ENCODE measurements around the gene CD37. TPM values are rescaled to one million over a fixed set of nuclear protein-coding genes. Genes with fewer than 3 reads are reported as not detected.

The CD37 gene
- polyA plus RNA-seq, 1 of the 3 experiments (the other 2 are of a cell fraction) = not detected

DNA sequence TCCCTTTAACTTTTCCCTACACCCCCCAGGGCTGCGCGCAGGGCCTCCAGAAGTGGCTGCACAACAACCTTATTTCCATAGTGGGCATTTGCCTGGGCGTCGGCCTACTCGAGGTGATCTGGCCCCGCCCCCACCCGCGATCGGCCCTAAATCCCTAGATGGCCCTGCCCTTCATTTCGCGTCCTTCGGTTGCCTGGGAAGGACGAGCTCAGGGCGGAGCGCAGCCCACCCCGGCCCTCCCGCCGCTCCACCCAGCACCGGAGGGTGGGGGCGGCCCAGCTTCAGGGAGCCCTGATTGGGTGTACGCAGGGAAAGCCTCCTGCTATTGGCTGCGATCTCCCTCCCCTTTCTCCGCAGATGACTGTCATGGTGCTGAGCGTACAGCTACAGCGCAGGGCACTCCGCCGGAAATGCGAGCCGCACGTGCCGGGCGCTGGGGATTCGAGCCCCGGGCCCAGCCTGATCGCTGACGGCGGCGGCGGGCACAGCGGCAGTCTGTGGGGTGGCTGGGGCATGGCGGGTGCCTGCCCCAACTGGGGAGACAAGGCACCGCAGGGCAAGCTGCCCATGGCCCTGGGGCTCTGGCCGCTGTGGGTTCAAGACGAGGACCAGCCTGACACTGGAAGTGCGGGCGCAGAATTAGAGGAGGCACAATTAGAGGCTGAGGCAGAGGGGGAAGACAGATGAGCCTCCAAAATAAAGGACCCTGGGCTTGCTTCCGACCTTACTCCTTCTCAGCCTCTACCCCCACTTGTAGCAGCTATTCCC, 4.3 kb downstream of the CD37 start (continued):
- TF ChIP-seq GATA2 (CRISPR knock-in tag; IDR thresholded peaks at IDR 0.05) (no peak), RCOR1 (IDR thresholded peaks at IDR 0.05; ENCODE audit: low read length) (no peak), MXI1 (IDR thresholded peaks at IDR 0.05; ENCODE audit: low read depth, low read length) (peak; percentile 62; the same call in 1 of the 2 replicates), FOSL2 (IDR thresholded peaks at IDR 0.05; ENCODE audit: borderline replicate concordance, low read depth) (no peak), SIN3A (IDR thresholded peaks at IDR 0.05; ENCODE audit: borderline replicate concordance, low read depth, low read length) (no peak), GABPA (IDR thresholded peaks at IDR 0.05; ENCODE audit: low read depth) (no peak; the same call in 1 of the 2 replicates), JUND (IDR thresholded peaks at IDR 0.05) (no peak), NFIC (IDR thresholded peaks at IDR 0.05; ENCODE audit: borderline replicate concordance) (no peak), SMC3 (IDR thresholded peaks at IDR 0.05; ENCODE audit: low read depth, low read length) (no peak), FOXM1 (IDR thresholded peaks at IDR 0.05; ENCODE audit: low read depth) (no peak)
- TF ChIP-seq, protein P1, sequence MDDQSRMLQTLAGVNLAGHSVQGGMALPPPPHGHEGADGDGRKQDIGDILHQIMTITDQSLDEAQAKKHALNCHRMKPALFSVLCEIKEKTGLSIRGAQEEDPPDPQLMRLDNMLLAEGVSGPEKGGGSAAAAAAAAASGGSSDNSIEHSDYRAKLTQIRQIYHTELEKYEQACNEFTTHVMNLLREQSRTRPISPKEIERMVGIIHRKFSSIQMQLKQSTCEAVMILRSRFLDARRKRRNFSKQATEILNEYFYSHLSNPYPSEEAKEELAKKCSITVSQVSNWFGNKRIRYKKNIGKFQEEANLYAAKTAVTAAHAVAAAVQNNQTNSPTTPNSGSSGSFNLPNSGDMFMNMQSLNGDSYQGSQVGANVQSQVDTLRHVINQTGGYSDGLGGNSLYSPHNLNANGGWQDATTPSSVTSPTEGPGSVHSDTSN (IDR thresholded peaks at IDR 0.05) = 0 out of 2 replicates have a peak, but pooled peaks have one; percentile 21
- TF ChIP-seq, protein P2, sequence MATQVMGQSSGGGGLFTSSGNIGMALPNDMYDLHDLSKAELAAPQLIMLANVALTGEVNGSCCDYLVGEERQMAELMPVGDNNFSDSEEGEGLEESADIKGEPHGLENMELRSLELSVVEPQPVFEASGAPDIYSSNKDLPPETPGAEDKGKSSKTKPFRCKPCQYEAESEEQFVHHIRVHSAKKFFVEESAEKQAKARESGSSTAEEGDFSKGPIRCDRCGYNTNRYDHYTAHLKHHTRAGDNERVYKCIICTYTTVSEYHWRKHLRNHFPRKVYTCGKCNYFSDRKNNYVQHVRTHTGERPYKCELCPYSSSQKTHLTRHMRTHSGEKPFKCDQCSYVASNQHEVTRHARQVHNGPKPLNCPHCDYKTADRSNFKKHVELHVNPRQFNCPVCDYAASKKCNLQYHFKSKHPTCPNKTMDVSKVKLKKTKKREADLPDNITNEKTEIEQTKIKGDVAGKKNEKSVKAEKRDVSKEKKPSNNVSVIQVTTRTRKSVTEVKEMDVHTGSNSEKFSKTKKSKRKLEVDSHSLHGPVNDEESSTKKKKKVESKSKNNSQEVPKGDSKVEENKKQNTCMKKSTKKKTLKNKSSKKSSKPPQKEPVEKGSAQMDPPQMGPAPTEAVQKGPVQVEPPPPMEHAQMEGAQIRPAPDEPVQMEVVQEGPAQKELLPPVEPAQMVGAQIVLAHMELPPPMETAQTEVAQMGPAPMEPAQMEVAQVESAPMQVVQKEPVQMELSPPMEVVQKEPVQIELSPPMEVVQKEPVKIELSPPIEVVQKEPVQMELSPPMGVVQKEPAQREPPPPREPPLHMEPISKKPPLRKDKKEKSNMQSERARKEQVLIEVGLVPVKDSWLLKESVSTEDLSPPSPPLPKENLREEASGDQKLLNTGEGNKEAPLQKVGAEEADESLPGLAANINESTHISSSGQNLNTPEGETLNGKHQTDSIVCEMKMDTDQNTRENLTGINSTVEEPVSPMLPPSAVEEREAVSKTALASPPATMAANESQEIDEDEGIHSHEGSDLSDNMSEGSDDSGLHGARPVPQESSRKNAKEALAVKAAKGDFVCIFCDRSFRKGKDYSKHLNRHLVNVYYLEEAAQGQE (IDR thresholded peaks at IDR 0.05; ENCODE audit: low read depth, low read length) = no peak
- TF ChIP-seq, protein P3, sequence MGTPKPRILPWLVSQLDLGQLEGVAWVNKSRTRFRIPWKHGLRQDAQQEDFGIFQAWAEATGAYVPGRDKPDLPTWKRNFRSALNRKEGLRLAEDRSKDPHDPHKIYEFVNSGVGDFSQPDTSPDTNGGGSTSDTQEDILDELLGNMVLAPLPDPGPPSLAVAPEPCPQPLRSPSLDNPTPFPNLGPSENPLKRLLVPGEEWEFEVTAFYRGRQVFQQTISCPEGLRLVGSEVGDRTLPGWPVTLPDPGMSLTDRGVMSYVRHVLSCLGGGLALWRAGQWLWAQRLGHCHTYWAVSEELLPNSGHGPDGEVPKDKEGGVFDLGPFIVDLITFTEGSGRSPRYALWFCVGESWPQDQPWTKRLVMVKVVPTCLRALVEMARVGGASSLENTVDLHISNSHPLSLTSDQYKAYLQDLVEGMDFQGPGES (IDR thresholded peaks at IDR 0.05; ENCODE audit: low read depth, low read length) = no peak

All from SK-N-SH (cell line).